Tibial artery (tissue), 4 donors: ENCODE data around the gene GDPD2.

ENCODE experiments used
- DNase-seq, 2 donors: peaks; one replicate each; pipeline ENCODE4 v3.0.0-alpha.2; 2019
- H3K27ac ChIP-seq, 2 donors: fragments of 200-600 bp; sonication (generic) in 1 of 2; 1 replicate in 1 of 2; 2 replicates in 1 of 2; pipeline ENCODE4 v1.5.1; 2018 to 2019; ENCODE audit warnings: mild to moderate bottlenecking in 1 of 2
- H3K27me3 ChIP-seq, 2 donors: fragments of 200-600 bp; sonication (generic) in 1 of 2; one replicate each; pipeline versions ENCODE4 v1.5.1 to v1.6.0; 2016 to 2019
- H3K36me3 ChIP-seq, 3 donors: fragments of 200-600 bp; sonication (generic) in 2 of 3; one replicate each; pipeline ENCODE4 v1.5.1; 2016 to 2019; ENCODE audit warnings: mild to moderate bottlenecking in 2 of 3
- H3K4me1 ChIP-seq, 4 donors: fragments of 200-600 bp; sonication (generic) in 2 of 4; 1 replicate in 3 of 4; 2 replicates in 1 of 4; pipeline ENCODE4 v1.5.1; 2016 to 2019
- H3K4me3 ChIP-seq, 2 donors: fragments of 200-600 bp; sonication (generic) in 1 of 2; 1 replicate in 1 of 2; 2 replicates in 1 of 2; pipeline ENCODE4 v1.5.1; 2018 to 2019; ENCODE audit warnings: mild to moderate bottlenecking in 2 of 2
- H3K9me3 ChIP-seq, 3 donors: fragments of 200-600 bp; sonication (generic) in 1 of 3; one replicate each; pipeline ENCODE4 v1.5.1; 2016 to 2019
- CTCF ChIP-seq, 2 experiments: fragments of 200-600 bp in 1 of 2; fragments of 450-650 bp in 1 of 2; IDR thresholded peaks; one replicate each; pipeline ENCODE4 v1.5.1; 2017 to 2019; ENCODE audit warnings: antibody characterized with exemption in 2 of 2, mild to moderate bottlenecking in 1 of 2, moderate library complexity in 1 of 2
- intact Hi-C: fragments of 100-400 bp; cut with DNase I; formaldehyde crosslinking; loops from one replicate; pipeline ENCODE4 v1.15.0; 2023; ENCODE audit warnings: low total_unique reads

Gene GDPD2

GRCh38 chrX:70410921-70411320 lies 12.2 kb upstream of the GDPD2 start:
- no peaks in the 10 kb centered on the region for H3K4me1 ChIP-seq
- no peak overlapping the region for H3K4me3 ChIP-seq
- H3K36me3 ChIP-seq, result no peaks in the 10 kb centered on the region
- H3K27me3 ChIP-seq, result no peaks in the 10 kb centered on the region
- no peak for DNase-seq
- TF ChIP-seq CTCF (IDR thresholded peaks at IDR 0.05), result no peak
- no peaks in the 10 kb centered on the region for H3K9me3 ChIP-seq
- no peak overlapping the region for H3K27ac ChIP-seq
- intact Hi-C loops, result no loop called here

- Histone ChIP-seq H3K36me3 (no peaks in the 10 kb centered on the region), H3K27me3 (no peaks in the 10 kb centered on the region), H3K4me1 (no peaks in the 10 kb centered on the region), H3K27ac (no peak overlapping the region), H3K4me3 (no peak overlapping the region), H3K9me3 (no peaks in the 10 kb centered on the region)
- intact Hi-C loops, result no loop called here
- no peak for DNase-seq
- TF ChIP-seq CTCF (IDR thresholded peaks at IDR 0.05), result no peak
These were observed 11.6 kb upstream of the GDPD2 start for GRCh38 chrX:70411475-70411874.

- intact Hi-C loops, result no loop called here
- H3K36me3 ChIP-seq, result no peaks in the 10 kb centered on the region
- H3K9me3 ChIP-seq, result no peaks in the 10 kb centered on the region
- peaks cover 0 to 5% (median 0%) of the 10 kb centered on the region in 4 donors for H3K4me1 ChIP-seq
- H3K27me3 ChIP-seq, result peaks cover 0 to 7% of the 10 kb centered on the region in 2 donors
- no peak overlapping the region for H3K4me3 ChIP-seq
- no peak overlapping the region for H3K27ac ChIP-seq
- no peak for DNase-seq
- TF ChIP-seq CTCF (IDR thresholded peaks at IDR 0.05), result no peak
These were observed 1.5 kb upstream of the GDPD2 start for GRCh38 chrX:70421618-70422017.

GRCh38 chrX:70423936-70424675 lies 992 bp downstream of the GDPD2 start:
- H3K27me3 ChIP-seq, result peaks cover 0 to 7% of the 10 kb centered on the region in 2 donors
- H3K9me3 ChIP-seq, result no peaks in the 10 kb centered on the region
- DNase-seq, result no peak
- no peak overlapping the region for H3K27ac ChIP-seq
- H3K4me3 ChIP-seq, result no peak overlapping the region
- TF ChIP-seq CTCF (IDR thresholded peaks at IDR 0.05), result no peak
- peaks cover 0 to 5% (median 0%) of the 10 kb centered on the region in 4 donors for H3K4me1 ChIP-seq
- no peaks in the 10 kb centered on the region for H3K36me3 ChIP-seq
- intact Hi-C loops, result no loop called here

- Histone ChIP-seq H3K4me1 (peaks cover 0 to 5% (median 0%) of the 10 kb centered on the region in 4 donors), H3K36me3 (no peaks in the 10 kb centered on the region), H3K9me3 (no peaks in the 10 kb centered on the region), H3K27me3 (peaks cover 0 to 7% of the 10 kb centered on the region in 2 donors), H3K27ac (no peak overlapping the region), H3K4me3 (no peak overlapping the region)
- no peak for DNase-seq
- no peak for TF ChIP-seq CTCF (IDR thresholded peaks at IDR 0.05)
- intact Hi-C loops, result no loop called here
These were observed 1.7 kb downstream of the GDPD2 start for GRCh38 chrX:70424801-70425200.
